Activated CD4-positive, alpha-beta T cell treated with anti-CD3 and anti-CD28 coated beads, Interleukin-10, Interleukin-2, amounts not matched to agents 100 ng/mL and 50 ng/mL, durations not matched to agents 16 hours and 8 hours (primary cell): ENCODE measurements around the gene BICDL1.
A peak's percentile ranks its signal among the peaks of the same experiment; 100 is the strongest.
"Not testable (repeated sequence)": the region's sequence is repeated elsewhere in the genome, so short reads cannot be mapped to it uniquely, and the experiment has no call there.

Experiments
- DNase-seq: peaks from one replicate; pipeline ENCODE4 v3.0.0-alpha.2; 2020

Gene BICDL1

GRCh38 chr12:120006258-120006975 is 17.4 kb downstream of the BICDL1 start:
- peak; percentile 60 for DNase-seq

- peak; percentile 69 for DNase-seq
Observed at GRCh38 chr12:120007272-120007671, 18.2 kb downstream of the BICDL1 start.

DNA sequence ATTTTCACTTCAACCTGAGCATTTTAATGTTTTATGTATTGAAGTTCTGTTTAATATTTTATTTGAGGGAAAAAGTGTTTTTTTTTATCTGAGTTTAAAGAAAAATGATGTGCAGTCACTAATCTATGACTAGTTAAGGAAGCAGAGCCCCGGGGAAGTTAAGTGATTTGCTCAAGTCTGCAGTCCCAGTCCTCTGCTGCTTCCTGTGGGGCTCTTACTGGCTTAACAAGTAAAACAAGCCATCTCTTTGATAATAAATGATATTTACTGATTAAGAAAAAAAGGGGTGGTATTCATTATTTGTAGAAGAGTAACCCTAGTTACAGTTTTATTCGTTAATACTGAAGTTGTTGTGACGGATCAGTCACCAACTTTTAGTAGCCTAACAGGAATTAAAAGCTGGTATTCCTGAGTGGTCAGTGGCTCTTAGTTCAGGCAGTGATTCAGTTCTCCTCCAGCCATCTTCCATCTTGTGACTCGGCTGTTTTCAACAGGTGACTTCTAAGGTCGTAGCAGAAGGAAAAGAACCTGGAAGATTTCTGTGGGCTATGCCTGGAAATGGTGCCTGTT is 21.7 kb downstream of the BICDL1 start:
- peak; percentile 25 for DNase-seq

DNA sequence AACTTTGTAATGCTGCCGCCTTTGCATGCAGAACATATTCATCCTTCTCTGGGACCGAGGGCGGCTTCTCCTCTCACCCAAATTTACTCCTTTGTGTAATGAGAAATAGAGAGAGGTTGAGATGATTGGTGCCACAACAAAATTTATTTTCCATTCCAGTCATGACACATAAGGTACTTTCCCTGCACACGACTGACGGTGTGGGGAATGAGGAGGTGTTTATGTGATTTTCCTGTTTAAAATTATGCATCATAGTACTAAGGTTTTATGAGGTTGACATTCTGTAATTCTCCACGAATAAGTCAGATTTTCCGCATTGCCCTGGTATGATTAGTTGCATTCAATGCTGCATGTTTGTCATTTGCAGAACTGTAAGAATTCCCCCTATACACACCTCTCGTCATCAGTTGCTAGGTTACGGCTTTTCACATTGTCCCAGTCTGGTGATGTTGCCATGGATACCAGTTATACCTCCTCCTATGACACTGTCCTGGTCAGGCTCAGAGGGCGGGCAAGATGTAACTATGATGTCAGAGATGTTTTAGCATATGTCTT is 23.1 kb downstream of the BICDL1 start:
- peak; percentile 95 for DNase-seq

GRCh38 chr12:120013659-120014380 is 24.8 kb downstream of the BICDL1 start:
- peak; percentile 88 for DNase-seq

GRCh38 chr12:120014381-120014735 is 25.3 kb downstream of the BICDL1 start:
- not testable (repeated sequence) for DNase-seq

GRCh38 chr12:120015313-120015712 is 26.3 kb downstream of the BICDL1 start:
- DNase-seq: peak; percentile 48

DNA sequence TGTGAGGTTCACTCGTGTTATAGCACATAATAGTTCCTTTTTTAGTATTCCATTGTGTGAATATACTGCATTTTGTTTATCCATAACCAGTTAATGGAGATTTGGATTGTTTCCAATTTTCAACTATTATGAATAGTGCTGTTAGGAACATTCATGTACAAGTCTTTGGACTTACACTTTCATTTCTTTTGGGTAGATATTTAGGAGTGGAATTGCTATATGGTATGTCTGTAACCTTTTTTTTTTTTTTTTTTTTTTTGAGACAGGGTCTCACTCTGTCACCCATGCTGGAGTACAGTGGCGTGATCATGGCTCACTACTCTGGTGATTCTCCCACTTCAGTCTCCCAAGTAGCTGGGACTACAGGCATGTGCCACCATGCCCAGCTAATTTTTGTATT is 27.2 kb downstream of the BICDL1 start:
- DNase-seq: not testable (repeated sequence)

GRCh38 chr12:120019197-120019596 is 30.2 kb downstream of the BICDL1 start:
- DNase-seq: no peak

- DNase-seq: no peak
Observed at GRCh38 chr12:120019938-120020337, 30.9 kb downstream of the BICDL1 start.

- no peak for DNase-seq
Observed at GRCh38 chr12:120024193-120024592, 35.2 kb downstream of the BICDL1 start.

DNA sequence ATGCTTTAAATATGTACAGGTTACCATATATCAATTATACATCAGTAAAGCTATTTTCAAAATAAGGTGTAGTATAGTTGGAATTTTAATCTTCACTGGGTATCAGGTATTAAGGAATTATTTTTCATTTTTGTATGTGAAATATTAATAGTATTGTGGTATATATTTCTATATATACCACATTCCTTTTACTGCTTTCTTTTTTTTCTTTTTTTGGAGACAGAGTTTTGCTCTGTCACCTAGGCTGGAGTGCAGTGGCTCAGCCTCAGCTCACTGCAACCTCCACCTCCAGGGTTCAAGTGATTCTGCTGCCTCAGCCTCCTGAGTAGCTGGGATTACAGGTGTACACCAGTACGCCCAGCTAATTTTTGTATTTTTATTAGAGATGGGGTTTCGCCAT is 36.6 kb downstream of the BICDL1 start:
- no peak for DNase-seq

DNA sequence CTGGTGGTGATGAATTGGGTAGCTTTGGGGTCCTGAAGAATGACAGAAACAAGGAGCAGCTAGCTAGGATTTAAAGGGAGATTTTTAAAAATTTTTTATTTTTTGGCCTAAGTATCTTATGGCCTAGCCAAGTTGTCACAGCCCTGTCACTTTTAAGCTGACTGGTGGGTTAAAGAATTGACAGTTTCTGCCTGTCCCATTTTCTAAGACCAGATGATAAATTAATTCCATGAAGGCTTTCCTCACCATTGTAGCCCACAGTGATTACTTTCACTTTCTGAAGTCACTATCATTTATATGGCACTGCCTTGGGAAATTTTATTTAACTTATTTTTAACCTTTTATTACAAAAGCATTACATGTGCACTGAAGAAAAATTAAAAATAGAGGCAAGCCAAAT is 43.2 kb downstream of the BICDL1 start:
- no peak for DNase-seq

GRCh38 chr12:120037851-120038250 is 48.8 kb downstream of the BICDL1 start:
- DNase-seq: no peak

DNA sequence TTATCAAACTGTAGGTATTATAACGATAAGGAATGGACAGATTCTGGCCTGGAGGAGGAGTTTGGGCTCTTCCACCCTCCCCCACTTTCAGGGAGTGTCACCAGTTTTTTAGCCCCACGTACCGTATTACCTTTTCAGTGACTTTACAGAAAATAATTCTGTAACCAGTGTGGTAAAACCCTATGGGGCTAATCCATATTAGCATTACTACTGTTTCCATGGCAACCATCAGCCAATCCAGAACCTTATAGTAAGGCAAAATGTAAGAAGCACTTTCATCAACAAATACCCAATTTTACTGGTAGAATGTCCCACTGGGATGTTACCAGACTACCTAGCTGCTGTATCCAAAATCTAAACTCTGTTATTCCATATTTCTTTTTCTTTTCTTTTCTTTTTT is 50.7 kb downstream of the BICDL1 start:
- no peak for DNase-seq

DNA sequence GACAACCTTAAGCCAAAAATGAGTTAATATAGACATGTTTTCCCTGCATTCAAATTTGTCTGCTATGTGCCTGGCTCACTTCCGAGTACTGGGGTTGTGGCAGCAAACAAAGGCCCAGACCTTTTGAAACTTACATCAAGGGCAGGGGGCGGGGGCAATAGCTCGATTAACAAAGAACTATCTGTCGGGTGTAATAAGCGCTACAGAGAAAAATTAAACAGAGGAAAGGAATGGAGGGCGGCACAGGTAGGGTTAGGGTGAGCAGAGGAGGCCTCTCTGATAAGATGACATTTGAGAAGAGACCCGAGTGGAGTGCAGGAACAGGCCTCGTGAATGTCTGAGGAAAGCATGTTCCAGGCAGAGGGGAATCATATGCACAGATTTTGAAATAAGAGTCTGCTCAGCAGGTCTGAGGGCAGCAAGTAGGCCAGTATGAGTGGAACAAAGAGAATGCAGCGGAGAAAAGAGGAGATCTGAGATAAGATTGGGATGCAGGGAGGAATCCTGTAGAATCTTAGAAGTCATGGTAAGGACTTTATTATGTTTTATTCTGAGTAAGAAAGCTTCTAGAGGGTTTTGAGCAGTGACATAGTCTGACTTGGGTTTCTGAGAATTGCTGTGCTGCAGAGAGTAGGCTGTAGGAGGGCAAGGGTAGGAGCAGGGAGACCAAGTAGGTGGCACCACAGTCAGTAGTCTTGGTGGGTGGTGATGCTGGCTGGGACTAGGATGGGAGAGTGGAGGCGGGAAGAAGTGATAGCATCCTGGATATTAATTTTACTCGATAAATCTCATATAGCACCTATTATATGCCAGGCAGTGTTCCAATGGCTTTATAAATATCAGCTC is 52.6 kb downstream of the BICDL1 start:
- no peak for DNase-seq

DNA sequence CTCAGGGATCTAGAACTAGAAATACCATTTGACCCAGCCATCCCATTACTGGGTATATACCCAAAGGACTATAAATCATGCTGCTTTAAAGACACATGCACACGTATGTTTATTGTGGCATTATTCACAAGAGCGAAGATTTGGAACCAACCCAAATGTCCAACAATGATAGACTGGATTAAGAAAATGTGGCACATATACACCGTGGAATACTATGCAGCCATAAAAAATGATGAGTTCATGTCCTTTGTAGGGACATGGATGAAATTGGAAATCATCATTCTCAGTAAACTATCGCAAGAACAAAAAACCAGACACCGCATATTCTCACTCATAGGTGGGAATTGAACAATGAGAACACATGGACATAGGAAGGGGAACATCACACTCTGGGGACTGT is 56.3 kb downstream of the BICDL1 start:
- not testable (repeated sequence) for DNase-seq

DNA sequence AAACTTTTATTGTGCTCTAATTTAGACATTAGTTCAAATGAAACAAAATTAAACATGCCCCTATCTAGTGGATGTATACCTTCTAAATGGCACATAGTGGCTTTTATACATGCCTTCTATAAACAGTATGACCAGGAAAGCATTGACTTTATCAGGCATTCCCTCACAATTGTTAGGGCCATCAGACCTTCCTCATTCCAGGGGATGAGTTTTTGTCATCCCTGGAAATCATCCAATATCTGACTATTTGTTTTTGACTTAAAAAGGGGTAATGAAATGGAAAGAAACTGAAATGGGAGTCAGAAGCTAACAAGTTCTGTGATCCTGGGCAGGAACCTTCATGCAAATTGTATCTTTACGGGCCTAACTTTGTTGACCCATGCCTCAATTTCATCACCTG is 58.0 kb downstream of the BICDL1 start:
- no peak for DNase-seq

DNA sequence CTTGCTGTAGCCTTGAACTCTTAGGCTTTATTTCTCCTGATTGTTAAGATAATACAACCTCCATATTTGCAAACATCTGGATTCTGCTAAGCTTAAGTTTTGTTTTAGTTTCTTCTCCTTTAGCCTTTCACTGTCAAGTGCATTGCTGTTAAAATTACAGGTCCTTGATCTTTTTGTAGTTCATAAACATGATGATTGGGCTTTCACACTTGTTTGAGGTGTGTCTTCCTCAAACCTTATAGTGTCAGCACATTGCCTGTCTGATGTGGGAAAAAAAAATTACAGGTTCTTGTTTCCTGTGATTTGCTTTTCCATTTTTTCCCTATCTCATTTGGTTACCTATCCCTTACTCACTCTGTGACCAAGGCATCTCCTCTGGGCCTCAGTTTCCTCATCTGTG is 59.2 kb downstream of the BICDL1 start:
- no peak for DNase-seq

GRCh38 chr12:120049426-120049825 is 60.4 kb downstream of the BICDL1 start:
- no peak for DNase-seq

DNA sequence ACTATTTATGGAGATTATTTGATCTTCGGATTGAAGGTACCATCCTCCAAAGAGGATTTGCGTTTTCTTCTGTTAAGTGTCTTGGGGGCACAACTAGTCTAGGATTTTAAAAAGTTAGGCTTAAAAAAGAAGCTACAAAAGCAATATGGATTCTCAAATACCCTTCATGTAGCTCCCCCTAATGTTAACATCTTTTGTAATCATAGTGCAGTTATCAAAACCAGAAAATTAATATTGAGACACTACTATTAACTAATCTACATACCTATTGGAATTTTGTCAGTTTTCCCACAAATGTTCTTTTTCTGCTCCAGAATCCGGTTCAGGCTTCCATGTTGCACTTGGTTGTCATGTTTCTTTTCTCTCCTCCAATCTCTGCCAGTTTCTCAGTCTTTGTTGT is 62.5 kb downstream of the BICDL1 start:
- no peak for DNase-seq

- no peak for DNase-seq
Observed at GRCh38 chr12:120054293-120054692, 65.3 kb downstream of the BICDL1 start.
